Measurements from ENCODE around the gene BCL2. TPM values are rescaled to one million over a fixed set of nuclear protein-coding genes. Genes with fewer than 3 reads are reported as not detected.

BCL2 gene
- polyA plus RNA-seq, 1 of the 3 experiments (the other 2 are of a cell fraction): 1.5 TPM

DNA sequence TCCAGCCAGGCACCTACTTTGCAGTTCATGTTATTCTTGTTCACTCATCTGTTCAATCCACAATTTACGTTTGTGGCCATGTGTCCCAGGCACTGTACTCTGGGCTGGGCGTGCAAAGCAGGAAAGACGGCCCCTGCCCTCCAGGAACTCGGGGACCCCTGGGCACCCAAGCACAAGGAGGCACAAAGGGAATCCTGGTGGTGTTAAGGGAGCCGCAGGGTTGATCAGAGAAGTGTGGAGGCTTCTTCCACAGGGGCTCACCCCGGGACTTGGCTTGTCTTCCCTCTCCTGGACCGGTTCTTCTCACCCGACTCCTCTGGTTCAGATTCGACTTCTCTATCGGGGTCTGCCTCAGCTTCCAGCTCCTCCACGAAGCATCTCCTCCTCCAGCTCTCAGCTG, 230.5 kb downstream of the BCL2 start:
- DNase-seq: no peak
- Histone ChIP-seq H3K27me3 (ENCODE audit: insufficient read depth) (peaks cover 5% of the 10 kb centered on the region; the same call in 1 of the 2 replicates), H3K4me1 (ENCODE audit: control insufficient read depth in 1 of 2, insufficient read depth in 2 of 2, low read depth in 1 of 2, low read length in 1 of 2) (peaks cover 0 to 35% of the 10 kb centered on the region in 2 experiments; a peak in 1 of 4 replicates), H3K9ac (no peak overlapping the region), H2AFZ (ENCODE audit: low read depth) (no peak overlapping the region), H4K20me1 (ENCODE audit: insufficient read depth) (no peaks in the 10 kb centered on the region), H3K9me3 (no peaks in the 10 kb centered on the region), H3K27ac (ENCODE audit: low read depth in 2 of 2, low read length in 1 of 2) (peak overlapping the region in 1 of 2 experiments; percentile 67; a peak in 2 of 4 replicates), H3K36me3 (replicated peaks in 1 of 2; ENCODE audit: control insufficient read depth in 1 of 2, insufficient read depth in 2 of 2, low read length in 1 of 2) (no peaks in the 10 kb centered on the region), H3K9me2 (no peaks in the 10 kb centered on the region), H3K4me2 (no peak overlapping the region), H3K4me3 (ENCODE audit: low read depth in 2 of 2, low read length in 1 of 2) (no peak overlapping the region), H3F3A (replicated peaks; ENCODE audit: insufficient read depth) (no peaks in the 10 kb centered on the region), H3K79me2 (ENCODE audit: insufficient read depth) (no peaks in the 10 kb centered on the region)
- WGBS (ENCODE audit: low lambda C conversion rate): 63% methylated on average over 10 of the region's 11 CpGs
- POLR2A ChIA-PET: no interaction called here
- CTCF ChIA-PET: interaction anchor here (0.6 to 1.9 kb wide), 3 partner anchors 42 to 234 kb away, joined by 3 to 7 read pairs (median 3); no protein-coding TSS in a partner anchor
- no peak for TF ChIP-seq EP300 (IDR thresholded peaks at IDR 0.05; ENCODE audit: borderline replicate concordance in 1 of 2, low read depth in 1 of 2, low read length in 1 of 2)
- no peak for TF ChIP-seq TAF1 (IDR thresholded peaks at IDR 0.05; ENCODE audit: borderline replicate concordance, low read depth, low read length)
- TF ChIP-seq TEAD4 (IDR thresholded peaks at IDR 0.05; ENCODE audit: borderline replicate concordance, insufficient read depth): no peak
- no peak for TF ChIP-seq NFIC (IDR thresholded peaks at IDR 0.05; ENCODE audit: borderline replicate concordance)
- TF ChIP-seq, protein P1, sequence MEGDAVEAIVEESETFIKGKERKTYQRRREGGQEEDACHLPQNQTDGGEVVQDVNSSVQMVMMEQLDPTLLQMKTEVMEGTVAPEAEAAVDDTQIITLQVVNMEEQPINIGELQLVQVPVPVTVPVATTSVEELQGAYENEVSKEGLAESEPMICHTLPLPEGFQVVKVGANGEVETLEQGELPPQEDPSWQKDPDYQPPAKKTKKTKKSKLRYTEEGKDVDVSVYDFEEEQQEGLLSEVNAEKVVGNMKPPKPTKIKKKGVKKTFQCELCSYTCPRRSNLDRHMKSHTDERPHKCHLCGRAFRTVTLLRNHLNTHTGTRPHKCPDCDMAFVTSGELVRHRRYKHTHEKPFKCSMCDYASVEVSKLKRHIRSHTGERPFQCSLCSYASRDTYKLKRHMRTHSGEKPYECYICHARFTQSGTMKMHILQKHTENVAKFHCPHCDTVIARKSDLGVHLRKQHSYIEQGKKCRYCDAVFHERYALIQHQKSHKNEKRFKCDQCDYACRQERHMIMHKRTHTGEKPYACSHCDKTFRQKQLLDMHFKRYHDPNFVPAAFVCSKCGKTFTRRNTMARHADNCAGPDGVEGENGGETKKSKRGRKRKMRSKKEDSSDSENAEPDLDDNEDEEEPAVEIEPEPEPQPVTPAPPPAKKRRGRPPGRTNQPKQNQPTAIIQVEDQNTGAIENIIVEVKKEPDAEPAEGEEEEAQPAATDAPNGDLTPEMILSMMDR (IDR thresholded peaks at IDR 0.05): no peak
- TF ChIP-seq, protein P2, sequence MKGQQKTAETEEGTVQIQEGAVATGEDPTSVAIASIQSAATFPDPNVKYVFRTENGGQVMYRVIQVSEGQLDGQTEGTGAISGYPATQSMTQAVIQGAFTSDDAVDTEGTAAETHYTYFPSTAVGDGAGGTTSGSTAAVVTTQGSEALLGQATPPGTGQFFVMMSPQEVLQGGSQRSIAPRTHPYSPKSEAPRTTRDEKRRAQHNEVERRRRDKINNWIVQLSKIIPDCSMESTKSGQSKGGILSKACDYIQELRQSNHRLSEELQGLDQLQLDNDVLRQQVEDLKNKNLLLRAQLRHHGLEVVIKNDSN (IDR thresholded peaks at IDR 0.05; ENCODE audit: borderline replicate concordance, low read depth): no peak
- TF ChIP-seq SMC3 (IDR thresholded peaks at IDR 0.05; ENCODE audit: low read depth, low read length): no peak
- no peak for TF ChIP-seq MXI1 (IDR thresholded peaks at IDR 0.05; ENCODE audit: low read depth, low read length)
- TF ChIP-seq, protein P3, sequence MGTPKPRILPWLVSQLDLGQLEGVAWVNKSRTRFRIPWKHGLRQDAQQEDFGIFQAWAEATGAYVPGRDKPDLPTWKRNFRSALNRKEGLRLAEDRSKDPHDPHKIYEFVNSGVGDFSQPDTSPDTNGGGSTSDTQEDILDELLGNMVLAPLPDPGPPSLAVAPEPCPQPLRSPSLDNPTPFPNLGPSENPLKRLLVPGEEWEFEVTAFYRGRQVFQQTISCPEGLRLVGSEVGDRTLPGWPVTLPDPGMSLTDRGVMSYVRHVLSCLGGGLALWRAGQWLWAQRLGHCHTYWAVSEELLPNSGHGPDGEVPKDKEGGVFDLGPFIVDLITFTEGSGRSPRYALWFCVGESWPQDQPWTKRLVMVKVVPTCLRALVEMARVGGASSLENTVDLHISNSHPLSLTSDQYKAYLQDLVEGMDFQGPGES (IDR thresholded peaks at IDR 0.05; ENCODE audit: low read depth, low read length): no peak
- TF ChIP-seq GABPA (IDR thresholded peaks at IDR 0.05; ENCODE audit: low read depth): no peak

DNA sequence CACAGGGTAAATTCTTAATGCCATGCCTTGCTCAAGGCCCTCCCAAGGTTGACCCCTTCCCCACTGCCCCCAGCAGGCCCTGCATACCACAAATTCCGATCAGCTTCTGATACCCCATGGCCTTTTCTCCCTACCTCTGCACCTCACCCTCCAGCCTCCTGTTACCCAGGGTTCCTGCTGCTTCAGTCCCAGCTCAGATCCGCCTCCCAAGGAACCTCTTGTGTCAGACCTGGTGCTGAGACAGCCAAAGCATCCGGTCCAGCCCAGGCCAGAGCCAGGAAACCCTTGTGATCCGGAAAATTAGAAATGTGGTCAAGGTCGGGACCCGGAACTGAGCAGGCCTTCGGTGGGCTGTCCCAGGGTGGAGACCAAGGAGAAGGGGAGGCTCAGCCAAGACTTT, 231.3 kb downstream of the BCL2 start:
- CTCF ChIA-PET: interaction anchor here (0.8 to 1.9 kb wide), 7 partner anchors 29 to 252 kb away, joined by 3 to 7 read pairs (median 3); no protein-coding TSS in a partner anchor
- Histone ChIP-seq H4K20me1 (ENCODE audit: insufficient read depth) (no peaks in the 10 kb centered on the region), H3K27me3 (ENCODE audit: insufficient read depth) (peaks cover 5% of the 10 kb centered on the region; the same call in 1 of the 2 replicates), H3K4me3 (ENCODE audit: low read depth in 2 of 2, low read length in 1 of 2) (no peak overlapping the region), H3K36me3 (replicated peaks in 1 of 2; ENCODE audit: control insufficient read depth in 1 of 2, insufficient read depth in 2 of 2, low read length in 1 of 2) (no peaks in the 10 kb centered on the region), H3K79me2 (ENCODE audit: insufficient read depth) (no peaks in the 10 kb centered on the region), H3K4me1 (ENCODE audit: control insufficient read depth in 1 of 2, insufficient read depth in 2 of 2, low read depth in 1 of 2, low read length in 1 of 2) (peaks cover 0 to 35% of the 10 kb centered on the region in 2 experiments; a peak in 1 of 4 replicates), H3F3A (replicated peaks; ENCODE audit: insufficient read depth) (no peaks in the 10 kb centered on the region), H3K9me2 (no peaks in the 10 kb centered on the region), H3K9me3 (no peaks in the 10 kb centered on the region), H3K9ac (no peak overlapping the region), H3K27ac (ENCODE audit: low read depth in 2 of 2, low read length in 1 of 2) (peak overlapping the region in 1 of 2 experiments; percentile 67; a peak in 2 of 4 replicates), H3K4me2 (no peak overlapping the region), H2AFZ (ENCODE audit: low read depth) (no peak overlapping the region)
- TF ChIP-seq MEF2A (IDR thresholded peaks at IDR 0.05; ENCODE audit: borderline replicate concordance, low read depth) (no peak), TEAD4 (IDR thresholded peaks at IDR 0.05; ENCODE audit: borderline replicate concordance, insufficient read depth) (no peak)
- TF ChIP-seq, protein P4, sequence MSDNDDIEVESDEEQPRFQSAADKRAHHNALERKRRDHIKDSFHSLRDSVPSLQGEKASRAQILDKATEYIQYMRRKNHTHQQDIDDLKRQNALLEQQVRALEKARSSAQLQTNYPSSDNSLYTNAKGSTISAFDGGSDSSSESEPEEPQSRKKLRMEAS (IDR thresholded peaks at IDR 0.05; ENCODE audit: low read depth): no peak
- DNase-seq: no peak
- WGBS (ENCODE audit: low lambda C conversion rate): 62% methylated on average over 7 of the region's 7 CpGs
- POLR2A ChIA-PET: no interaction called here

Measured in SK-N-SH (cell line).